NCI-H748 (cell line): ENCODE results near the gene CDCP2.

Source experiments
- DNase-seq: peaks from one replicate; lab custom pipeline; 2025; ENCODE audit not compliant: unreplicated experiment; lab: John Stamatoyannopoulos, UW

Gene CDCP2

DNA sequence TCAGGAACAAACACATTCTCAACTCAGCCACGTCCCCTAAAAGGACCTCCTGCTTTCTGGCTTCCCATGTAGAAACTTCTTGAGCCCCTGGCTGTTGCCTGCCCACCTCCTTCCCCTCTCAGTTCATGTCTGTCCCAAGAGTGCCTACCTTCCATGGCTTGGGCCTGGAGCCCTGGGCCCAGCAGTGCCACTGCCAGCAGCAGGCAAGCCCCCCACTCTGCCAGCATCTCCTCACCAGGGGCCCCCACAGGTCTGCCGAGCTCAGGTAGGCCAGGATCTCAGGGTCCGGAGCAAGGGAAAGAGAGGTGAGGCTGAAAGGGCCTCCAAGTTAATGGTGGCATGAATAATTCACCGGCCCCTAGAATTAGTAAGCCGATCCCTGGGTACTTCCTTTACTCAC is at the start of gene CDCP2:
Gene CDCP2 (minus strand): TSS at position 305 of the 400 bp plus-strand sequence. CDS start 78 bp downstream, at position 227.
- DNase-seq: no peak

DNA sequence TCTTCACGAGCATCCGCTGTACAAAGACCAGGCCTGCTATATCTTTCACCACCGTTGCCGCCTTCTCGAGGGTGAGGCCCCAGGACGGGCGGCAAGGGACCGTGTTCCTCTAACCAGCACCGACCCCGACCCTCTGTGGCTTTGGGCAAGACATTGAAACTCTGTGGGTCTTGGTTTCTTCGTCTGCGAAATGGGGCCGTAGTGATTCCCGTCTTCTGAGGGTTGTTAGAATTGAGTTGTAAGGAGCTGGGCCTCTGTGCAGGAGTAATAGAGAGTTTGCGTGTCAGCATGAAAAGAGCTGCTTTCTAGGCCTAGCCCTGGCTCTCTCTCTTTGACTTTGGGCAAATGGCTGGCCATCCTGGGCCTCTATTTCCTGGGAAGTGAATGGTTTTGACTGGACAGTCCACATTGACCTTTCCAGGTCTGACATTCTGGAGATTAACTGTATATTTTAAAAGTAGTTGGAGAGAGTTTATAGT is 47.8 kb upstream of the CDCP2 start:
- DNase-seq: no peak

DNA sequence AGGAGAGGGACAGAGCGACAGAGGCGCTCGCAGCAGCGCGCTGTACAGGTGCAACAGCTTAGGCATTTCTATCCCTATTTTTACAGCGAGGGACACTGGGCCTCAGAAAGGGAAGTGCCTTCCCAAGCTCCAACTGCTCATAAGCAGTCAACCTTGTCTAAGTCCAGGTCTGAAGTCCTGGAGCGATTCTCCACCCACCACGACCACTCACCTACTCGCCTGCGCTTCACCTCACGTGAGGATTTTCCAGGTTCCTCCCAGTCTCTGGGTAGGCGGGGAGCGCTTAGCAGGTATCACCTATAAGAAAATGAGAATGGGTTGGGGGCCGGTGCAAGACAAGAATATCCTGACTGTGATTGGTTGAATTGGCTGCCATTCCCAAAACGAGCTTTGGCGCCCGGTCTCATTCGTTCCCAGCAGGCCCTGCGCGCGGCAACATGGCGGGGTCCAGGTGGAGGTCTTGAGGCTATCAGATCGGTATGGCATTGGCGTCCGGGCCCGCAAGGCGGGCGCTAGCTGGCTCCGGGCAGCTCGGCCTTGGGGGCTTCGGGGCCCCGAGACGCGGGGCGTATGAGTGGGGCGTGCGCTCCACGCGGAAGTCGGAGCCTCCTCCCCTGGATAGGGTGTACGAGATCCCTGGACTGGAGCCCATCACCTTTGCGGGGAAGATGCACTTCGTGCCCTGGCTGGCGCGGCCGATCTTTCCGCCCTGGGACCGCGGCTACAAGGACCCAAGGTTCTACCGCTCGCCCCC is 47.1 kb upstream of the CDCP2 start, which contains the start of the genes CYB5RL and MRPL37:
Gene CYB5RL (minus strand): TSS at position 266 of the 754 bp plus-strand sequence. CDS start 4,414 bp downstream, outside the sequence.
Gene MRPL37 (plus strand): TSS at position 403 of the 754 bp plus-strand sequence. CDS start 77 bp downstream, at position 480.
- peak; percentile 98 for DNase-seq

DNA sequence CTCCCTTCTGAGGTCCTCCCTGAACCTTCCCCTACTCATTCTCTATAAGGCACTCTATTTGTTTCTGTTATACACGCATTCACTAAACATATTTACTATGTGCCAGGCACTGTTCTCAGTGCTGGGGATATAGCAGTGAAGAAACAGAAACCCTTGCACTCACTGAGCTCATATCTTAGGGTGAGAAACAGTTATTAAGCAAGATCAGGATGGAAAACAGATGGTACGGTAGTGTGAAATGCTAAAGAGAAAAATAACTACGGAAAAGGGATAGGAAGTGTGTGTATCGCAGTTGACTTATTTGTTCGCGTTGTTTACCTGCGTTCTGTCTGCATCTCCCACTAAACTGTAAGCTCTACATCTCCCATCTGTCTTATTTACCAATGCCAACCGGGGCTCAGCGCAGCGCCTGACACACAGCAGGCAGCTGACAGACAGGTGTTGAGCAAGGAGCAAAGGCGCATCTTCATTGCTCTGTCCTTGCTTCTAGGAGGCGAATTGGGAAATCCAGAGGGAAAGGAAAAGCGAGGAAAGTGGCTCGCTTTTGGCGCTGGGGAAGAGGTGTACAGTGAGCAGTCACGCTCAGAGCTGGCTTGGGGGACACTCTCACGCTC is 46.5 kb upstream of the CDCP2 start:
- peak; percentile 69 for DNase-seq

DNA sequence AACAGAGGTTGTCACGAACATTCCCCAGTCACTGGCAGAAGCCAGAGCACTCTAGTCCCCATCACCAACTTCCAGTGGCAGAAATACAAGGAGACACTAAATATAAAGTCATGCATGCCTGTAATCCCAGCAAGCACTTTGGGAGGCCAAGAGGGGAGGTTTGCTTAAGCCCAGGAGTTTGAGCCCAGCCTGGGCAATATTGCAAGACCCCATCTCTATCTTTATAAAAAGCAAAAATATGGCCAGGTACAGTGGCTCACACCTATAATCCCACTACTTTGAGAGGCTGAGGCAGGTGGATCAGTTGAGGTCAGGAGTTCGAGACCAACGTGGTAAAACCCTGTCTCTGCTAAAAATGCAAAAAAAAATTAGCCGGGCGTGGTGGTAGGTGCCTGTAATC is 40.7 kb upstream of the CDCP2 start:
- no peak for DNase-seq

DNA sequence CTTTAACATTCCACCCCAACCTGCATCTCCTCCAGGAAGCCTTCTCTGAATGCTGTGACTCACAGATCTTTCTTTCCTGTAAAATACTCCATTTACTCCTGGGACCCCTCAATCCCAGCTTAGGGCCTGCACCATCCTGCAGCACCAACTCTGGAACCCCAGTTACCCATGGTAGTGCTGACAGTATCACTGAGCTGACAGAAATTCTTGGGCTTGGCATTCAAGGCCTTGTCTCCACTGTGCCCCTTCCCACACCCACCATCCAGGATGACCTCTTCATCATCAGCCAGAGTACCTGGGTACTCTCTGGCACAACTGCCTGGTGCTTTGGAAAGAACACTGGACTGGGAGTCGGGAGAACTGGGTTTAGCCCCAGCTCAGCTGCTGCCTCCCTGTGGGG is 38.7 kb upstream of the CDCP2 start:
- no peak for DNase-seq

DNA sequence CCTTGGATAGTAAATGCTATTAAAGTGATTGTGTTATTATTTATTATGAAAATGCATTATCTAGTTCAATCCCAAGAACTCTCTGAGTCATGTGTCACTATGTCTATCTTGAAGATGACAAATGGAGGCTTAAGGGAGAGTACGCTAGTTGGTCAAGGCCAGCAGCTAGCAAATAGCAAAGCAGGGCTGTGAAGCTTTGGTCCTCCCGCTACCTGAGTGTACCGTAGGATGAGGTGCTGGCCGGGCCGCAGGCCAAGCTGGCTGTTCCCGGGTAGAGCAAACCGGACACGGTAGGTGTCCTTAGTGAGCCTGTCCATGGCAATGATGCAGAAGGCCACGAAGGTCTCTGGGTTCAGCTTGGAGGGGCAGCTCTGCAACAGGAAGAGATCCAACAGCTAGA is 37.7 kb upstream of the CDCP2 start:
- DNase-seq: no peak

DNA sequence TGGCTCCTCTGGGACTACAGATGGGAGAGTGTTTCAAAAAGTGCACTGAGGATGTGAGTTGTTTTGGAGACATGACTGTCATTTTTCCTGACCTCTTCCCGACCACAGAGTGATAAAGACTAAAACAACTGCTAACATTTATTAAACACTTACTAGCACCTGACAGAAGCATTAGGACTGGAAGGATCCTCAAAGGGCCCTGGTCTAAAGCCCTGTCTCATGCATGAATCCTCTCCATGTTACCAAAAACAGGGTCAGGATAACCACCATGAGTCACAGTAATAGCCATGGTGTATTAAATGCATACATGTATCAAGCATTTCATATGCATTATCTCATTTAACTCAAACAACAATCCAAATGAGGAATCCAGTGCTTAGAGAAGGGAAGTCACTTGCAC is 35.5 kb upstream of the CDCP2 start:
- no peak for DNase-seq

DNA sequence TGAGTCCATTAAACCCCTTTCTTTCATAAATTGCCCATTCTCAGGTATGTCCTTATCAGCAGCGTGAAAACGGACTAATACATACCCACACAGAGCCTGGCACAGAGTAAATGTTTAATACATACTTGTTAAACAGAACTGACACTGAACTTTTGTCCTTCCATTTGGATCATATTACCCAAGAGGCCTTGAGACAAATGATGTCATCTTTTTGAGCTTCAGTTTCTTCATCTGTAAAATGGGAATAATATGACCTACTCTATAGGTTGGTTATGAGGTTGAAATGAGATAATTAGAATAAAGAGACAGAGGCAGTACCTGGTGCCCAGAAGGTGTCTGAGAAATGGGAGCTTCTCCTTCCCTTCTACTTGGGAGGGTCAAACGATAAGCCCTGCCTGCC is 33.3 kb upstream of the CDCP2 start:
- DNase-seq: no peak

DNA sequence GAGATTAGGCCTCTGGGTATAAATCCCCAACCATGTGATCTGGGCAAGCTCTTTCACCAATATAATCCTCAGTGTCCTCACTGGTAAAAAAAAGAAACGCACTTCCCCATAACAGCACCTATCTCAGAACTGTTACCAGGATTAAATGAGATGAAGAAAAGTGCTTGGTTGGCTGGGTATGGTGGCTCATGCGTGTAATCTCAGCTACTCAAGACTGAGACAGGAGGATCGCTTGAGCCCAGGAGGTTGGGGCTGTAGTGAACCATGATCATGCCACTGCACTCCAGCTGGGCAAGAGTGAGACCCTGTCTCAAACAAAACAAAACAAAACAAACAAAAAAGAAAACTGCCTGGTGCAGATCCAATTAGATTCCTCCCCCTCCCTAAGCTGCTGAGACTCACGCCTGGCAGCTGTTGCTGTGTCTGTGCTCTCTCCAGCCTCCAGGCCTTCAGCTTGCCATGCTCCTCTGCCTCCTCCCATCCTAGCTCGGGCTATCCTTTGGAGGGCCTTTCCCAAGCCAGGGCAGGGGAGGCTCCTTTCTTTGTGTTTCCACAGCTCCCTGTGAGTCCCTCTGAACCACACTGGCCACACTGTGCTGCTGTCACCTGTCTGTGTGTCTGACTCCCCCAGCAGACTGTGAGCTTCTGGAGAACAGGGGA is 28.0 kb upstream of the CDCP2 start:
- DNase-seq: peak; percentile 20

DNA sequence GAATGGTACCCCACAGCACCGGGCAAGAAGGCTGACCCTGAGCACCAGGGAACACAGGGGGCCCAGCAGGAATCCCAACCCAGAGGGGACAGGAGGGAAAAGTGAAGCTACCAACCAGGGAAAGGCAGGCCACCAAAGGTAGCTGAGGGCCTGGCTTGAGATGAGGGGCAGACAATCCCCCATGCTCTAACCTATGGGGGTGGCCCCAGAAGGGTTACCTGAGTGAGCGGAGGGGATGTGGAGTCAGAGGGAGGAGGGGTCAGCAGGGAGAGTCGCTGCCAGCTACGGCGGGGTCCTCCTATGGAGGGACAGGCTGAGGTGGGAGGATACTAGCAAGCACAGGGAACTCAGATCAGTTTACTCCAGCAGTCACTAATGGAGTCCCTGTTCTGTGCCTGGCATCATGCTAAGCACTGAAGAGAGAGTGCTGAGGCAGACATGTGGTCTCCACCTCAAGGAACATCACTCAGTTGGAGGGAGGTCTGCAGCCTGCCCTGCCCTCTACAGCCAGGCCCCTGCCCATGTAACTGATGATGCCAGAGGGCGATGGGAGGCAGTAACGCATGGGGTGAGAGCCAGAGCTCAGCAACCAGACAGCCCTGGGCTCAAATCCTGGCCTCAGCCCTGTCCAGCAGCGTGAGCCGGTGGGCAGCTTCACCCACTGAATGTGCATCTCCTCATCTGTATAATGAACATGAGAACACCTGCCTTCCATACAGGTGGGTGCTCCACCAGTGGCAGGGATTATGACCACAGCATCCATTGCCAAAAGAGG is 25.7 kb upstream of the CDCP2 start:
- no peak for DNase-seq

DNA sequence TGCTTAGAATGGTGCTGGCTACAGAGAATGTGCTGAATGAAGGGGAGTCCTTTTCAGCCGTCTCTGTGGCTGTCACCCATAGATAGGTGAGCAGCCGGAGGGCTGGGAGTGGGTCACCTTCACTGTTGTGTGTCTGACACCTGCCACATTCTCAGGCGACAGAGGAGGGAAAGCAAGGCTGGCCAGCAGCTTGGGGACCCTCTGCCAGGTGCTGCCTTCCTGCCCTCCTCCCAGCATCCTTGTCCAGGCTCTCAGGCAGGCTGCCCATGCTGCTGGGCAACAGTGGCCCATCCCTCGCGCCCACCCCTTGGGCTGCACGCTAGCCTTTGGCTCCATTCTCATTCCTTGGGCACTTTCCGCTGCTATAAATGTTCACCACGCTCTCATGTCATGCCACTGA is 24.9 kb upstream of the CDCP2 start:
- DNase-seq: no peak

DNA sequence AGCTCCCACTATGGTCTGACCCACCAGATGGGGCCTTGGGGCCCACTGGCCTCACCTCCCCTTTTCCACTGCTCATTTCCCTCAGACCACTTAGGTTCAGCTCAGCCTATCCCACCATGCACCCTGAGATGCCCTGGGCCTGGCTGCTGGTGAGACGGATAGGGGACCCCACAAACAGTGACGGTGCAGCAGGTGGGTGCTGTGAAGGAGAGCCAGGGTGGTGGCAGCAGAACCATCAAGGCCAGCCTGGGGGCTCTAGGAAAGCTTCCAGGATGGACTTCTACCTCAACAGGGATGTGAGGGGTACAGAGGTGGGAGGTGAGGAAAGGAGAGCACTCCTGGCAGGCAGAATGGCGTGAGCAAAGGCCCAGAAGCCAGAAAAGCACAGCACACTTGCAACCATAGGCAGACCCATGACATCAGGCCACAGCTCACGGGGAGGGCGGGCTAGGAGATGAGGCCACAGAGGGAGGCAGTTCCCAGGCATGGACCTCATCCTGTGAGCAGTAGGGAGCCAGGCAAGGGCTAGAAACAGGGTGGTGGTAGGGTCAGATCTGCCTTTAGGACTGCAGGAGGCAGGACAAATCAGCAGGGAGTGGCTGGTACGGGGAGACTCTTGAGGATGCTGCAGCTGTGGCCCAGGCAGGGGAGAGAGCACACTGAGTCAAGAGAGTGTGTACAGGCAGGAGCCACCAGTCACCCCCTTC is 24.0 kb upstream of the CDCP2 start:
- DNase-seq: no peak

DNA sequence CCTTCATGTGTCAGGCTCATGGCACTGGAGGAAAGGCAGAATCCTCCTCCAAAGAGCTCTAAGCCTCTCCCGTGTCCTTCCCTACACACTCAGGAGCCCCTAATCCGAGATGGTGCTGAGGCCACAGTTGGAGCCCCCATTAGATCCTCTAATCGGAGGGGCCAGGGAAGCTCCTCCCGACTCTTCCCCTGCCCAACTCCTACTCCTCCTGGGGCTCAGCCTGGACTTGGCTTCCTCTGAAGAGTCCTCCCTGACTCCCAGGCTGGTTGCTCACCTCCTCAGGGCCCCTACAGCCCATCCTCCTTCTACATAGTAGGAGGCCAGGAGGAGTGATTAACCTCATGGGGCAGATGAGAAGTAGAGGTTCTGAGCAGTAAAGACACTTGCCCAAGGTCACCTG is 21.3 kb upstream of the CDCP2 start:
- DNase-seq: no peak

DNA sequence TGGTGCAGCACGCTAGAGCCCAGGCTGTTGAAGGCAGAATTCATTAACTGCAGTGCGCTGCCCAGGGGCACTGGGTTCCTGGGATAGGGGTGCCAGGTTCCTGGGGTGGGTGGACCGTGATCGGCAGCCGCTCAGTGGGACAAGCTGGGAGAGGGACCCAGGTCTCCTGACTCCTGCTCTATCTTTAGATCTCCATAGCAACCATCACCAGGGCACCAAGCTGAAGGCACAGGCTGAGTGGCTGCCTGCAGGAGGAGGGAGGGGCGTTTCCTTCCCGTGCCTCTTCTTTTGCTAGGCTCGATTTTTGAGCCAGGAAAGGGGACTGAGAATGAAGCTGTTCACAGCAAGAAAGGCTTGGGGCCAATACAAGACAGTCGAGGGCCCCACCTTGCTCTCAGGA is 20.9 kb upstream of the CDCP2 start:
- DNase-seq: peak; percentile 38

DNA sequence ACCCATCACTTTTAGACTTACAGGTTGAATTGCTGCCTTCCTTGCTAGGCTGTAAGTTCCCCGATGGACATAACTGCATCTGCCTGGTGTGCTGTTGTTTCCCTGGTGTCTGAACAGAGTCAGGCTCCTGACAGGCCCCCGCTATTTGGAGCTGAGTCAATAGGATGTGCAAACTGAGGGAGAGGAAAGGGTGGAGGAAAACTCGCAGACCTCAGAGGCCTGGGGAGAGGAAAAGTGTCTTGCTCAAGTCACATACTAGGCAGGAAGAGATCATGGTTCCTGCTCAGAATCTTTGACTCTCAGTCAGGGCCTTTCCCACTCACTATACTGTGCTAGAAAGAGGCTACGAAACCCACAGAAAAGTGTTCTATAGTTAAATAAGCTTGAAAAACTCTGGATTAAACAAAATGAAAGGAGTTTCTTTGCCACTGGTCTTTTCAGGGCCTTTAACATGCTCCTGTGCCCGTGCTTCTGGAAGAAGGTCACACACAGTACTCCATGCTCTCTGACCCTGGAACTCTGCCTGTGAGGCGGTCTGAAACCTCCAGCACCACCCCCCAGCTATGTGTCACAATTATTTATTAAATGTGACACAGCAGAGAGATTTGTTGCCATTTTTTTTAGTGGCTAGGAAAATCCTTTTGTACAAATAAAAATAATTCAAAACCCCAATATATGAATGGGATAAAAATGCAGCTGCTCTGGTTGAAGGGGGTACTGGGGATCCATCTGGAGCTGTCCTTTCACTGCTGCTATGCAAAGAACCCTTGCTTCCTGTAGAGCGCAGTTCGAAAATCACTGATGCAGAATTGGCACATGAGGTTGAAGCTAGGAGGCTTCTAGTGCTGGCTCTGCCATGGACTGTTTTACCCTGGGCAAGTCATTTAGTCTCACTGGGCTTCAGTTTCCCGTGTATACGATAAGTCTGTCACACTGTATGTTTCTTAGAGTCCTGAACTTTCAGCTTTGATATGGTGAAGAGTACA is 20.1 kb upstream of the CDCP2 start:
- DNase-seq: no peak

DNA sequence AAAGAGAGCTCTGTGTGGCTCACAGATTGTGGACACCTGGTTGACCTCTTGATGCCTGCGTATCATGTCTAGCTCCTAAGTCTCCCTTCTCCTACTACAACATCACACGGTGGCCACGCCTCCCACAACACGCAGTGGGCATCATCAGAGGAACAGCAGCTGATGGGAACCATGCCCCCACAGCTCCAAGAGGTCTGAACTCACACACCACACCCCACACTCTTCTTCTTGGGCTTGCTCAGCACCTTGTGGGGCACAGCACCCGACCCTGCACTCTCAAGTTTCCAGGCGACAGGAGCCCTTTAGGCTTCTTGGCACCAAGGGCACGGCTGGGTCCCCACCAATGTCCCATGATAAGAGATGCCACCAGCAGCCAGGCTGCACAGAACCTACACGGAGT is 18.8 kb upstream of the CDCP2 start:
- no peak for DNase-seq

DNA sequence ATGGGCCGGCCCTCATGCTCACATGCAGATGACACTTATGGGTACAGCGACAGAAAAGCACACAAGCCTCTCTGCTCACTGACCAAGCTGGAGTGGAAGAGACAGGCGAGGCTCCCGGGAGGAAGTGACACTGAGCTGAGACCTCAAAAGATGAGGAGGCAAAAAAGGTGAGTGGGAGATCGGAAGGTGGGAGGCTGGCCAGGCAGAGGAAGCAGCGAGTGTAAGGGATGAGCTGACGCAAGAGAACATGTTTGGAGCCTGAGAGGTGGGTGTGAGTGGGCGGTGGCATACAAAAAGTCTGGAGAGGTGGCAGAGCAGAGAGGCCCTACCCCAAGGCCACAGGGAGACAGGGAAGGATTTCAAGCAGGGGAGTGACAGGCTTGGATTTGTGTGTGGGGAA is 18.2 kb upstream of the CDCP2 start:
- no peak for DNase-seq

DNA sequence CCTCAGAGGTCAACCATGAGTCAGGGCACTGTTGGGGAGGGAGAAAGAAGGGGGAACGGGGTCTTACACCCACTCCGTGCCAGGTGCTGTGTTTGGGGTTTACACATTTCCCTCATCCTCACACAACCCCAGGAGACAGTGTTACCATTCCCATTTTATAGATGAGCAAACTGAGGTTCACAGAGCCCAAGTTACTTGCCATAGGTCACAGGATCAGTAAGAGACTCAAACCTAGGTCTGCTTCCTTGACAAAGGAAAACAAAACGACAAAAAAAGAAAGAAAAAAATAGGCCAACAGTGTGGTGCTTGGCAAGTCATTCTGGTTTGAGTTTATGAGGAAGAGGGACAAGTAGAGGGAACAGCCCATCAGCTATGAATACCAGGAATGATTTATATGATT is 16.3 kb upstream of the CDCP2 start:
- no peak for DNase-seq
